Endothelial cell of umbilical vein (primary cell): ENCODE measurements around the gene SELENOF. TPM values are rescaled to one million over a fixed set of nuclear protein-coding genes. Genes with fewer than 3 reads are reported as not detected.

Experiments
- BruUV-seq: library from RNA; stranded (reverse); fragments of 400-500 nt; replicated peaks from 2 replicates; lab custom pipeline; 2021; lab: Mats Ljungman, UMichigan
- CTCF ChIA-PET: fragments of 300-600, 350-600 bp; sonication (Branson Sonifier 250); formaldehyde crosslinking; loops from one replicate; lab custom pipeline; 2021; ENCODE audit warnings: antibody characterized with exemption, inconsistent platforms; lab: Charles Lee
- POLR2A ChIA-PET: fragments of 300-600, 350-600 bp; sonication (Branson Sonifier 250); formaldehyde crosslinking; loops from one replicate; lab custom pipeline; 2021; ENCODE audit warnings: antibody characterized with exemption, inconsistent platforms; lab: Charles Lee
- DNase-seq: peaks from one replicate; pipeline ENCODE4 v3.0.0-alpha.2; 2011; ENCODE audit warnings: low read depth, low spot score
- FAIRE-seq: peaks from 2 replicates; lab custom pipeline; 2011; peaks lifted over from hg19 to GRCh38; lab: Jason Lieb, UNC
- H2AFZ ChIP-seq: 2 replicates; pipeline ENCODE4 v1.6.0; 2012; ENCODE audit warnings: low read depth, low read length, control low read depth, inconsistent platforms
- H3K27ac ChIP-seq: 2 replicates; pipeline ENCODE4 v1.5.1; 2011; ENCODE audit warnings: low read depth, mild to moderate bottlenecking, control low read depth, low read length, moderate library complexity; ENCODE audit not compliant: insufficient read depth
- H3K27me3 ChIP-seq, 2 experiments: 2 replicates each; pipeline versions ENCODE4 v1.6.0 to v1.6.1; 2011; ENCODE audit warnings: low read length in 2 of 2, mixed read lengths in 1 of 2; ENCODE audit not compliant: control insufficient read depth in 2 of 2, insufficient read depth in 2 of 2
- H3K36me3 ChIP-seq, 2 experiments: 2 replicates in 1 of 2; 3 replicates in 1 of 2; pipeline ENCODE4 v1.5.1; 2011; ENCODE audit warnings: low read length in 2 of 2, mild to moderate bottlenecking in 1 of 2, moderate library complexity in 1 of 2; ENCODE audit not compliant: control insufficient read depth in 2 of 2, insufficient read depth in 2 of 2; ENCODE audit errors: extremely low read depth in 1 of 2
- H3K4me1 ChIP-seq: 3 replicates; pipeline ENCODE4 v1.5.1; 2011; ENCODE audit warnings: mild to moderate bottlenecking, low read length; ENCODE audit not compliant: control insufficient read depth, insufficient read depth; ENCODE audit errors: extremely low read depth
- H3K4me2 ChIP-seq: 2 replicates; pipeline ENCODE4 v1.6.1; 2011; ENCODE audit warnings: low read length, control low read depth, mixed read lengths; ENCODE audit not compliant: insufficient read depth
- H3K4me3 ChIP-seq, 3 experiments: fragments of 200-600 bp in 1 of 3; sonication (generic), shearing (Covaris generic) in 1 of 3; replicated peaks in 1 of 3; 2 replicates each; pipeline ENCODE4 v1.5.1; 2011 to 2016; ENCODE audit warnings: control low read depth in 3 of 3, low read length in 3 of 3, mild to moderate bottlenecking in 2 of 3, inconsistent platforms in 1 of 3, low read depth in 1 of 3, moderate library complexity in 1 of 3; ENCODE audit not compliant: insufficient read depth in 1 of 3
- H3K79me2 ChIP-seq: 2 replicates; pipeline ENCODE4 v1.6.0; 2012; ENCODE audit warnings: low read length, inconsistent platforms; ENCODE audit not compliant: control insufficient read depth, insufficient read depth
- H3K9ac ChIP-seq: replicated peaks from 2 replicates; pipeline ENCODE3; 2011; ENCODE audit warnings: low read length, control low read depth; ENCODE audit not compliant: insufficient read depth; ENCODE audit errors: extremely low read depth
- H3K9me1 ChIP-seq: replicated peaks from 3 replicates; pipeline ENCODE4 v1.6.0; 2011; ENCODE audit warnings: mild to moderate bottlenecking, low read length; ENCODE audit not compliant: control insufficient read depth, insufficient read depth; ENCODE audit errors: extremely low read depth
- H3K9me3 ChIP-seq: replicated peaks from 2 replicates; pipeline ENCODE4 v1.5.1; 2012; ENCODE audit warnings: low read length, inconsistent platforms; ENCODE audit not compliant: control insufficient read depth, insufficient read depth
- H4K20me1 ChIP-seq: replicated peaks from 2 replicates; pipeline ENCODE3; 2011; ENCODE audit warnings: mild to moderate bottlenecking, low read length; ENCODE audit not compliant: control insufficient read depth, insufficient read depth; ENCODE audit errors: extremely low read depth
- CTCF ChIP-seq, 2 donors: IDR thresholded peaks; 1 replicate in 1 of 2; 2 replicates in 1 of 2; pipeline ENCODE4 v1.5.1; 2011; ENCODE audit warnings: low read length in 2 of 2, mild to moderate bottlenecking in 2 of 2, moderate library complexity in 2 of 2, control low read depth in 1 of 2, inconsistent platforms in 1 of 2, low read depth in 1 of 2; ENCODE audit not compliant: insufficient read depth in 1 of 2; ENCODE audit errors: extremely low read depth in 1 of 2
- EZH2 ChIP-seq: IDR thresholded peaks from 2 replicates; pipeline ENCODE4 v1.6.1; 2012; ENCODE audit warnings: borderline replicate concordance, low read depth, mild to moderate bottlenecking, moderate library complexity, low read length, inconsistent platforms; ENCODE audit not compliant: severe bottlenecking
- FOS ChIP-seq: IDR thresholded peaks from 2 replicates; pipeline ENCODE4 v1.6.1; 2011; ENCODE audit warnings: mild to moderate bottlenecking, low read length, moderate library complexity, borderline replicate concordance; ENCODE audit not compliant: insufficient read depth
- GATA2 ChIP-seq: IDR thresholded peaks from 2 replicates; pipeline ENCODE4 v1.7.0; 2011; ENCODE audit warnings: low read depth, mild to moderate bottlenecking, moderate library complexity, mixed read lengths, low read length; ENCODE audit not compliant: insufficient read length, insufficient read depth
- JUN ChIP-seq: IDR thresholded peaks from 2 replicates; pipeline ENCODE4 v1.6.1; 2011; ENCODE audit warnings: borderline replicate concordance, low read depth; ENCODE audit not compliant: insufficient read length, insufficient read depth
- MYC ChIP-seq: IDR thresholded peaks from one replicate; pipeline ENCODE4 v1.6.1; 2011; ENCODE audit warnings: mild to moderate bottlenecking, low read depth, low read length
- POLR2A ChIP-seq: IDR thresholded peaks from 2 replicates; pipeline ENCODE4 v1.6.1; 2012; ENCODE audit warnings: low read depth, mild to moderate bottlenecking, control low read depth, low read length
- POLR2AphosphoS5 ChIP-seq: IDR thresholded peaks from 2 replicates; pipeline ENCODE4 v1.6.1; 2012; ENCODE audit warnings: low read depth, mild to moderate bottlenecking, control low read depth, low read length, moderate library complexity; ENCODE audit not compliant: insufficient read depth
- dilution Hi-C: fragments of 300-500 bp; cut with MboI; formaldehyde crosslinking; loops from one replicate; pipeline ENCODE4 v1.15.0; 2019; ENCODE audit warnings: low sequenced_read_pairs; ENCODE audit not compliant: extremely low pct_ligation_motif_present
- intact Hi-C: fragments of 100-400 bp; cut with micrococcal nuclease; formaldehyde crosslinking; loops from one replicate; pipeline ENCODE4 v1.10.0; 2022
- polyA plus RNA-seq, 4 experiments: library from polyadenylated mRNA; depleted of rRNA in 3 of 4; stranded (reverse) in 3 of 4; unstranded in 1 of 4; fragments of >200 nt; gene quantifications; 2 replicates each; pipeline versions ENCODE4 v1.2.1 to v1.2.3, GENCODE V29; 2011 to 2012; ENCODE audit warnings: missing spikeins in 1 of 4
- total RNA-seq: library from RNA; stranded (reverse); gene quantifications from 2 replicates; pipeline ENCODE4 v1.2.3, GENCODE V29; 2021
- TF ChIP-seq, protein P1 (sequence below): IDR thresholded peaks from 2 replicates; pipeline ENCODE4 v1.6.1; 2011; ENCODE audit not compliant: insufficient read depth, insufficient read length

Gene SELENOF
- total and polyA plus RNA-seq, 2 donors (not counting 3 experiments of a cell fraction or from before 2014, with no cell fraction given), result 102 to 202 TPM

DNA sequence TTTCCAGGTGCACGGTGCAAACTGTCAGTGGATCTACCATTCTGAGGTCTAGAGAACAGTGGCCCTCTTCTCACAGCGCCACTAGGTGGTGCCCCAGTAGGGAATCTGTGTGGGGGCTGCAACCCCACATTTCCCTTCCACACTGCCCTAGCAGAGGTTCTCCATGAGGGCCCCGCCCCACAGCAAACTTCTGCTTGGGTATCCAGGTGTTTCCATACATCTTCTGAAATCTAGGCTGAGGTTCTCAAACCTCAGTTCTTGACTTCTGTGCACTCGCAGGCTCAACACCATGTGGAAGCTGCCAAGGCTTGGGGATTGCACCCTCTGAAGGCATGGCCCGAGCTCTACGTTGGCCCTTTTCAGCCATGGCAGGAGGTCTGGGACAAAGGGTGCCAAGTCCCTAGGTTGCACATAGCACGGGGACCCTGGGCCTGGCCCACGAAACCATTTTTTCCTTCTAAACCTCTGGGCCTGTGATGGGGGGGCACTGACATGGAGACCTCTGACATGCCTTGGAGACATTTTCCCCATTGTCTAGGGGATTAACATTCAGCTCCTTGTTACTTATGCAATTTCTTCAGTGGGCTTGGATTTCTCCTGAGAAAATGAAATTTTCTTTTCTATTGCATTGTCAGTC lies 10.5 kb upstream of the SELENOF start:
- Histone ChIP-seq H4K20me1 (no peaks in the 10 kb centered on the region), H3K9ac (no peak overlapping the region), H3K27me3 (no peaks in the 10 kb centered on the region), H3K36me3 (no peaks in the 10 kb centered on the region), H3K4me3 (no peak overlapping the region), H3K4me2 (no peak overlapping the region), H3K9me1 (no peaks in the 10 kb centered on the region), H2AFZ (no peak overlapping the region), H3K79me2 (peaks cover 38% of the 10 kb centered on the region), H3K9me3 (no peaks in the 10 kb centered on the region), H3K27ac (no peak overlapping the region), H3K4me1 (no peaks in the 10 kb centered on the region)
- TF ChIP-seq POLR2A, result no peak
- TF ChIP-seq FOS, result no peak
- no peak for TF ChIP-seq MYC
- no peak for TF ChIP-seq POLR2AphosphoS5
- no peak for TF ChIP-seq GATA2
- TF ChIP-seq CTCF (IDR thresholded peaks at IDR 0.05; ENCODE audit: extremely low read depth in 1 of 2, insufficient read depth in 1 of 2, low read depth in 1 of 2, low read length in 2 of 2), result no peak
- no peak for TF ChIP-seq JUN
- TF ChIP-seq EZH2, result no peak
- TF ChIP-seq, protein P1, sequence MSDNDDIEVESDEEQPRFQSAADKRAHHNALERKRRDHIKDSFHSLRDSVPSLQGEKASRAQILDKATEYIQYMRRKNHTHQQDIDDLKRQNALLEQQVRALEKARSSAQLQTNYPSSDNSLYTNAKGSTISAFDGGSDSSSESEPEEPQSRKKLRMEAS, result no peak
- FAIRE-seq (no peak), DNase-seq (no peak)
- BruUV-seq, result no TSS peak
- dilution Hi-C loops, result no loop called here
- ChIA-PET CTCF (interaction anchor here (0.7 kb wide), 1 partner anchor 9 kb away, joined by 4 read pairs; no protein-coding TSS in a partner anchor), POLR2A (no interaction called here)
- intact Hi-C loops, result no loop called here
